ENCODE results near the gene CKMT2.

DNA sequence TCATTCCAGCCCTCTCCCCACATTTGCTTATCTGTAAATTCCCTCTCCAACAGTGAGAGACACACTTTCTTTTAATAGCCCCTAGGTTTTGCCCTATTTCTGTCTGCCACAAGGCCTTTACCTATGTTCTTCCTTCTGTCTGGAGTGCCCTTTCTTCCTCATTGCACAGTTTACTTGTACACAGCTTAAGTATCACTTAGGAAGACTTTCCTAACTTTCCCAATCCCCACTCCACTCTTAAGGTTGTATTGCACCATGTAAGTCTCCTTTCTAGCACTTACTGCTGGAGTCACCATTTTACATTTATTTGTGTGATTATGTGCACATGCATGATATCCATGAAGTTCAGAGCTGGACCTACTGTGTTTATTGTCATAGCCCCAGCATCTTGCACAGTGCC, 10.8 kb upstream of the CKMT2 start:
- TF ChIP-seq, protein P1, sequence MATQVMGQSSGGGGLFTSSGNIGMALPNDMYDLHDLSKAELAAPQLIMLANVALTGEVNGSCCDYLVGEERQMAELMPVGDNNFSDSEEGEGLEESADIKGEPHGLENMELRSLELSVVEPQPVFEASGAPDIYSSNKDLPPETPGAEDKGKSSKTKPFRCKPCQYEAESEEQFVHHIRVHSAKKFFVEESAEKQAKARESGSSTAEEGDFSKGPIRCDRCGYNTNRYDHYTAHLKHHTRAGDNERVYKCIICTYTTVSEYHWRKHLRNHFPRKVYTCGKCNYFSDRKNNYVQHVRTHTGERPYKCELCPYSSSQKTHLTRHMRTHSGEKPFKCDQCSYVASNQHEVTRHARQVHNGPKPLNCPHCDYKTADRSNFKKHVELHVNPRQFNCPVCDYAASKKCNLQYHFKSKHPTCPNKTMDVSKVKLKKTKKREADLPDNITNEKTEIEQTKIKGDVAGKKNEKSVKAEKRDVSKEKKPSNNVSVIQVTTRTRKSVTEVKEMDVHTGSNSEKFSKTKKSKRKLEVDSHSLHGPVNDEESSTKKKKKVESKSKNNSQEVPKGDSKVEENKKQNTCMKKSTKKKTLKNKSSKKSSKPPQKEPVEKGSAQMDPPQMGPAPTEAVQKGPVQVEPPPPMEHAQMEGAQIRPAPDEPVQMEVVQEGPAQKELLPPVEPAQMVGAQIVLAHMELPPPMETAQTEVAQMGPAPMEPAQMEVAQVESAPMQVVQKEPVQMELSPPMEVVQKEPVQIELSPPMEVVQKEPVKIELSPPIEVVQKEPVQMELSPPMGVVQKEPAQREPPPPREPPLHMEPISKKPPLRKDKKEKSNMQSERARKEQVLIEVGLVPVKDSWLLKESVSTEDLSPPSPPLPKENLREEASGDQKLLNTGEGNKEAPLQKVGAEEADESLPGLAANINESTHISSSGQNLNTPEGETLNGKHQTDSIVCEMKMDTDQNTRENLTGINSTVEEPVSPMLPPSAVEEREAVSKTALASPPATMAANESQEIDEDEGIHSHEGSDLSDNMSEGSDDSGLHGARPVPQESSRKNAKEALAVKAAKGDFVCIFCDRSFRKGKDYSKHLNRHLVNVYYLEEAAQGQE (IDR thresholded peaks at IDR 0.05; ENCODE audit: insufficient replicate concordance, low read depth) = no peak
- no peak for TF ChIP-seq CTCF (IDR thresholded peaks at IDR 0.05; ENCODE audit: insufficient read depth, low read length)
- no peak for TF ChIP-seq GABPA (IDR thresholded peaks at IDR 0.05; ENCODE audit: low read depth)
- no peak for TF ChIP-seq POLR2AphosphoS5 (IDR thresholded peaks at IDR 0.05; ENCODE audit: low read depth)

Measured in HL-60 (cell line).